ENCODE results near the gene TMEM31. TPM values are rescaled to one million over a fixed set of nuclear protein-coding genes. Genes with fewer than 3 reads are reported as not detected.
A peak's percentile ranks its signal among the peaks of the same experiment; 100 is the strongest.

Gene TMEM31
- total RNA-seq, 1 donor, result not detected

- H3K4me3 ChIP-seq (ENCODE audit: low read depth, low read length), result no peak overlapping the region
- no peak for TF ChIP-seq CTCF (IDR thresholded peaks at IDR 0.05; ENCODE audit: insufficient read depth, low read depth, low read length)
- peak; percentile 36 for DNase-seq (ENCODE audit: low read depth)
Measured at GRCh38 chrX:103678199-103678993, 32.3 kb upstream of the TMEM31 start.

- DNase-seq (ENCODE audit: low read depth), result no peak
- no peak for TF ChIP-seq CTCF (IDR thresholded peaks at IDR 0.05; ENCODE audit: insufficient read depth, low read depth, low read length)
- no peak overlapping the region for H3K4me3 ChIP-seq (ENCODE audit: low read depth, low read length)
Measured at GRCh38 chrX:103681443-103681842, 29.3 kb upstream of the TMEM31 start.

DNA sequence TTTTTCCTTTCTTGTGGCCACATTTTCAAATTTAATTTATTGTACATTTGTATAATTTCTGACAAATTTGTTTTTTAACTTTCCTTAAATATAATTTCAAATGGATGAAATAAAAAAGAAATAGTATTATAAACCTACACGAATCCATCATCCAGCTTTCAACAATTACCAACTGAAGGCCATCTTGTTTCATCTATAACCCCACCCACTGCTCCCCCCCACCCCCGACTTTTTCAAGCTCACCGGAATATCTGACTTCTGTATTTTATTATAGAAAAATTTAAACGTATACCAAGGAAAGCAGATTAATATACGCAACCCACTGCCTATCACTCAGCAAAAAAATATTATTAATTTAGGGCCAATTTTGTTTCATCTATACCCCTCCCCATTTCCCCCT lies 25.3 kb upstream of the TMEM31 start:
- DNase-seq (ENCODE audit: low read depth), result peak; percentile 14
- TF ChIP-seq CTCF (IDR thresholded peaks at IDR 0.05; ENCODE audit: insufficient read depth, low read depth, low read length), result no peak
- peak overlapping the region; percentile 84 for H3K4me3 ChIP-seq (ENCODE audit: low read depth, low read length)

- H3K4me3 ChIP-seq (ENCODE audit: low read depth, low read length), result peak within 1 kb of the TSS; percentile 87
- DNase-seq (ENCODE audit: low read depth), result peak; percentile 99
- TF ChIP-seq CTCF (IDR thresholded peaks at IDR 0.05; ENCODE audit: insufficient read depth, low read depth, low read length), result no peak
Measured at GRCh38 chrX:103686199-103687072, 24.3 kb upstream of the TMEM31 start, which contains the start of gene MORF4L2. Gene MORF4L2, minus strand, starts transcription at chrX:103686699. Its CDS starts 9,672 bp downstream, at chrX:103677027.

- DNase-seq (ENCODE audit: low read depth), result peak; percentile 83
- peak overlapping the region; percentile 87 for H3K4me3 ChIP-seq (ENCODE audit: low read depth, low read length)
- peak; percentile 48 for TF ChIP-seq CTCF (IDR thresholded peaks at IDR 0.05; ENCODE audit: insufficient read depth, low read depth, low read length)
Measured at GRCh38 chrX:103687073-103687695, 23.5 kb upstream of the TMEM31 start.

DNA sequence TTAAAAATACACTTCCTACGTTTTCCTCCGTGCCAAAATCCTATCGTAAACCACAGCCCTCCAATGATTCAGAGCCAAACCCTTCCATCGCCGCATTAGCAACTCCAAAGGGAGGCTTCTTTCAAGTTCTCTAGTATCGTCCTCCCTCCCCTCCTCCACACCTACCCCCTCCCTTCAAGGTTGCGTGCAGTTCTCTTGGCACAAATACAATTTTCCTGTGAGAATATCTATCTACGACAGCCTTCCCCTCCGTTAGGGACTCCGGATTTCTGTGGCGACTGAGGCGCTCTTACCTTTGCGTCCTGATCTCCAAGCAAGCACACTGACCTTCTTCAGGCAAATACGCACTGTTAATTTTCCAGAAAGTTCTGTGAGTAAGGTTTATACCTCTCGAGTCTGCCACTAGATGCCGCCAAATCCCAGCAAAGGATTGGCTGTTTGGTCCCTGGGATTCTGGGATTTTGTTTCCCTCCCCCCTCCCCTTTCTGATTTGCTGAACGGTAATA lies 23.0 kb upstream of the TMEM31 start:
- peak; percentile 77 for DNase-seq (ENCODE audit: low read depth)
- peak overlapping the region; percentile 87 for H3K4me3 ChIP-seq (ENCODE audit: low read depth, low read length)
- peak; percentile 59 for TF ChIP-seq CTCF (IDR thresholded peaks at IDR 0.05; ENCODE audit: insufficient read depth, low read depth, low read length)
